Neuron (in vitro differentiated cells): ENCODE data around the gene HECW1.

ENCODE experiments used
- H2AFZ ChIP-seq: one replicate; pipeline ENCODE4 v1.6.1; 2013; ENCODE audit warnings: low read depth, mild to moderate bottlenecking, inconsistent platforms, low read length, moderate library complexity
- H3K27me3 ChIP-seq: one replicate; pipeline ENCODE4 v1.6.1; 2013; ENCODE audit warnings: low read length; ENCODE audit not compliant: insufficient read depth
- H3K36me3 ChIP-seq: one replicate; pipeline ENCODE4 v1.6.1; 2013; ENCODE audit warnings: low read length; ENCODE audit not compliant: insufficient read depth
- H3K4me1 ChIP-seq: one replicate; pipeline ENCODE4 v1.6.1; 2013; ENCODE audit warnings: low read length; ENCODE audit not compliant: insufficient read depth
- H3K4me3 ChIP-seq: 2 replicates; pipeline ENCODE4 v1.5.1; 2013; ENCODE audit warnings: mild to moderate bottlenecking, low read length, moderate library complexity
- H3K9me3 ChIP-seq: one replicate; pipeline ENCODE4 v1.6.1; 2013; ENCODE audit warnings: low read length

HECW1 gene

DNA sequence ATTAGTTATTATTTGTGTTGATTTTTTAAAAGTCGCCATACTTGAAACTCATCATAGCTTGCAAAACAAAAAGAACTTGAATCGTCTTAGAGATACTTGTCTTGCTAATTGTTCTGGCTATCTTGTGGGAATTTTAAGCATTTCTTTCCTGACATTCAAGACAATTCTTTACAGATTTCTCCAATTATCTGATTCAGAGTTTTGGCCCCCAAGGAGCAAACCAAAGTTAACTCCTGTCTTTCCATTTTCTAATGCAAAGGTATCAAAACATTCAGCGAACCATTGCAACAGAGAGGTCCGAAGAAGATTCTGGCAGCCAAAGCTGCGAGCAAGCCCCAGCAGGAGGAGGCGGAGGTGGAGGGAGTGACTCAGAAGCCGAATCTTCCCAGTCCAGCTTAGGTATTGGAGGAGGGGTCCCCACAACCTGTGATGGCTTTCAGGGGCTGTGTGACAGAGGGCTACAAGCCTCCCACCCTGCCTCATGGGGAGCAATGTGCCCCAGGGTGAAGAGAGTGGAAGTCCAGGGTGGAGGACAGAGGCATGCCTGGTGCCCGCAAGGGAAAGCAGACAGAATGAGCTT is 351.0 kb downstream of the HECW1 start:
- H3K9me3 ChIP-seq, result no peaks in the 10 kb centered on the region
- no peaks in the 10 kb centered on the region for H3K27me3 ChIP-seq
- H3K36me3 ChIP-seq, result no peaks in the 10 kb centered on the region
- H2AFZ ChIP-seq, result no peak overlapping the region
- no peak overlapping the region for H3K4me3 ChIP-seq
- no peaks in the 10 kb centered on the region for H3K4me1 ChIP-seq

DNA sequence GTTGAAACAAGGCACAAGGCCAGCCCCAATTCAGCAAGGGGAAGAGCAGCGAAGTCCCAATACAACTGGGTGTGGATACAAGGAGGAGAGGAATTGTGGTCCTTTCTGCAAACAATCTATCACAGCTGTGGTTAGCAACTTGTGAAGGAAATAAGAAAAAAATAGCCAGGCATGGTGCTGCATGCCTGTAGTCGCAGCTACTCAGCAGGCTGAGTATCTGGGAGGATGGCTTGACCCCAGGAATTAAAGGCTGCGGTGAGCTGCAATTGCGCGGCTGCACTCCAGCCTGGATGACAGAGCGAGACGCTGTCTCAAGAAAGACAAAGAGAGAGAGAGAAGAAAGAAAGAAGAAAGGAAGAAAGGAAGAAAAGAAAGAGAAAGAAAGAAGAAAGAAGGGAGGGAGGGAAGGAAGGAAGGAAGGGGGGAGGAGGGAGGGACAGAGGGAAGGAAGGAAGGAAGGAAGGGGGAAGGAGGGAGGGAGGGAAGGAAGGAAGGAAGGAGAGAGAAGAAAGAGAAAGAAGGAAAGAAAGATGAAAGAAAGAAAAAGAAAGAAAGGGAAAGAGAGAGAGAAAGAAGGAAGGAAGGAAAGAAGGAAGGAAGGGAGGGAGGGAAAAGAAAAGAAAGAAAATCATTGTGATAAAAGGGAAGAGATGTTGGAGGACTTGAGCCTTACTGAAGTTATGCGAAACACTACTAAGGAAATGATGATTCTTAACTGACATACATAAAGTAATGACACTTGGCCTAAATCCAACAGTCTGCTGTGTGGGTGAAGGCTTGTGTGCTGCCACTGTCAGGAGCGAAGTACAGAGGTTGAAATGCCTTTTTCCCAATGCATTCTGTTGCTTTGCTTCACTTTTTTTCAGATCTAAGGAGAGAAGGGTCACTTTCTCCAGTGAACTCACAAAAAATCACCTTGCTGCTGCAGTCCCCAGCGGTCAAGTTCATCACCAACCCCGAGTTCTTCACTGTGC is 353.4 kb downstream of the HECW1 start:
- no peaks in the 10 kb centered on the region for H3K4me1 ChIP-seq
- no peak overlapping the region for H3K4me3 ChIP-seq
- no peak overlapping the region for H2AFZ ChIP-seq
- H3K27me3 ChIP-seq, result no peaks in the 10 kb centered on the region
- H3K9me3 ChIP-seq, result no peaks in the 10 kb centered on the region
- no peaks in the 10 kb centered on the region for H3K36me3 ChIP-seq

DNA sequence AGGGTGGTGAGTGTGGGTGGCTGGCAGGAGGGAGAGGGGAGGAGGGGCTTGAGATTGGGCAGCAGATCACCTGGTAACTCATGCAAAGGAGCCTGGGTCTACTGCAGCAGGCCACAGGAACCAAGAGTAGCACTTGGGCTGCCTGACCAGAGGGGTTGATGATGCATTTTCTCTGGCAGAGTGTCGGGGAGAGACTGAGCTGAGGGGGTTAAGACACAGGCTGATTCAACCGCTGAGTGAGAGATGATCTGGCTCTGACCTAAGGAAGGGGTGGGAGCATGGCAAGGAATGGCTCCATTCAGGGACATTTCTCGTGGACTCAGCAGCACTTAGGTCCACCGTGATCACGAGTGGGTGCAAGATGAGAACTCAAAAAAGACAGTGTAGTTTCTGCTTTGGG is 355.0 kb downstream of the HECW1 start:
- Histone ChIP-seq H2AFZ (no peak overlapping the region), H3K36me3 (no peaks in the 10 kb centered on the region), H3K27me3 (no peaks in the 10 kb centered on the region), H3K9me3 (no peaks in the 10 kb centered on the region), H3K4me3 (no peak overlapping the region), H3K4me1 (no peaks in the 10 kb centered on the region)

DNA sequence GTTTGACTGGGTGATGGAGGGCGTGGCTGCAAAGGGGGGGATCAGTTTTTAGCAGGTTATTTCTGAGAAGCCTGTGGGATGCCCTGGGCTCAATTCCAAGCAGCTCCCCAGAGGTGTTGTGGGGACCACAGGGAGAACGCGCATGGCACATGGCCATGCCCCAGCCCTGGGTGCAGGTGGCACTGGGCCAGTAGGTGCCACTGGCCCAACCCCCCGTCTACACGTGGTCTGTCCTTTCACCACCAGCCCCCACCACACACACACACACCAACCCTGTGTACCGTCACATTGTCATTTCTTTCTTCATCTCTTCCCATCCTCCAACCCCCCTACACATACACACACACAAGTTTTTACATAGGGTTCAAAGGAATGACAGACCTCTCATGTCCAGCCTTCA is 355.4 kb downstream of the HECW1 start:
- Histone ChIP-seq H3K9me3 (no peaks in the 10 kb centered on the region), H3K36me3 (no peaks in the 10 kb centered on the region), H2AFZ (no peak overlapping the region), H3K27me3 (no peaks in the 10 kb centered on the region), H3K4me3 (no peak overlapping the region), H3K4me1 (no peaks in the 10 kb centered on the region)

DNA sequence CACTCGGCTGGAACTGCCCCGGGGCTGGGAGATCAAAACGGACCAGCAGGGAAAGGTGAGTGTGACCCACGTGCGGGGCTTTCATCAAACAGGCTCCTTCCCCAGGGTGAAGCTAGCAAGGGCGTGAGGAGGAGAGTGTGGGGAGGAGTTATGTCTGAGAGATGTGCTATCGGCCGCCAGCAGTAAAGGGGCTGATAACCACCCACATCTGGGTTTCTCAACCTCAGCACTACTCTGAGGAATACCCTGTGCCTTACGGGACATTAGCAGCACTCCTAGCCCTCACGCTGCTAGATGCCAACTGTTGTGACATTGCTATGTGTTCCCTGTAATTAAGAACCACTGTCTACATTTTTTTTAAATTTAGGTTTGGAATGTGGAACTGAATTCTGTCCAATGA is 356.6 kb downstream of the HECW1 start:
- no peak overlapping the region for H3K4me3 ChIP-seq
- no peak overlapping the region for H2AFZ ChIP-seq
- H3K9me3 ChIP-seq, result no peaks in the 10 kb centered on the region
- H3K27me3 ChIP-seq, result no peaks in the 10 kb centered on the region
- no peaks in the 10 kb centered on the region for H3K36me3 ChIP-seq
- no peaks in the 10 kb centered on the region for H3K4me1 ChIP-seq

DNA sequence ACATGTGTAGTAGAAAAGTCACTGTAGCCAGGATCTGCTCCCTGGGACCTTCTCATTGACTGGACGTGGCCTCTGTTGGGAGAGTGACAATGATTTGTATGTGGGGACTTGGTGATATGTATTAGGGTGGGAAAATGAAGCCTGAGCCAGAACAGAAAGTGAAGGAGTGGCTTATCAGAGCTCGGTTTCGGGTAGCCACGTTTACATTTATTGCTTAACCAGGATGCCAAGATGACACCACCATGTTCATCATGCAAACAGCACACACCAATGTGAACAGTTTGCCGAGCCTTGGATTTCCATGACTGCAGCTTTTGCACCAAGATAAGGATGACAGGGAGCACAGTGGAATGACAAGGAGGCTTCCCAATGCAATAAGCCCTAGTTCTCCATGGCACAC is 357.7 kb downstream of the HECW1 start:
- H3K4me3 ChIP-seq, result no peak overlapping the region
- H3K27me3 ChIP-seq, result no peaks in the 10 kb centered on the region
- H3K36me3 ChIP-seq, result no peaks in the 10 kb centered on the region
- H3K4me1 ChIP-seq, result no peaks in the 10 kb centered on the region
- no peaks in the 10 kb centered on the region for H3K9me3 ChIP-seq
- H2AFZ ChIP-seq, result no peak overlapping the region

DNA sequence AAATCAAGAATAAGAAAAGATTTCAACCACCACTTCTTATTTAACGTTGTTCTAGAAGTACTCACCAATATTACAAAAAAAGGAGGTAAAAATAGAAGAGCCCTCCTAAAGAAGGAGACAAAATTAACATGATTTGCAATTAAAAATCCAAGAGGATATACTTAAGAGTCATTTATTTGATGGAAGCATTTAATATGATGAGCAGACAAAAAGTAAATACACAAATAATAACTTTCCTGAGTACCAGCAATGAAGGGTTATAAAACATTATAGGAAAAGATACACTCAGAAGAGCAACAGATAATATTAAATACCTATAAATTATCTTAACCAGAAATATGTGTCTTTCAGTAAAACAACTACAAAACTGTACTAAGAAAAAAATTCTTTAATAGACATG is 363.5 kb downstream of the HECW1 start:
- H3K9me3 ChIP-seq, result no peaks in the 10 kb centered on the region
- H3K4me3 ChIP-seq, result no peak overlapping the region
- H2AFZ ChIP-seq, result no peak overlapping the region
- H3K27me3 ChIP-seq, result no peaks in the 10 kb centered on the region
- no peaks in the 10 kb centered on the region for H3K4me1 ChIP-seq
- no peaks in the 10 kb centered on the region for H3K36me3 ChIP-seq

DNA sequence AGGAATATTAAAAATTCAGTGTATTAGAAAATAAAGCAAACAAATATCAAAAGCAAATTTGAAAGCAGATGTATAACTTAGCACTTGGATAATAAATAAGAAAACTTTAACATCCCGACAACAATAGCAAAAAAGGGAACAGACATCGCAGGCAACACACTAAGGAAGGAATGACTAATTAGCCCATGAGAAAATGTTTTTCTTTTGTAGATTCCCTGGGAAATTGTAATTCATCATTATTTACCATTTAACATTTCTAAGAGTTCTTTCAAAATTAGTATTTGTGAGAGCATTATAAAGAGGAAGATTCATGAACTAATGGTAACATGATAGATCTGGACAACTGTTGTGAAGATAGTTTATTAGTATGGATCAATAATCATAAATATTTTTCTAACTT is 364.4 kb downstream of the HECW1 start:
- H3K9me3 ChIP-seq, result no peaks in the 10 kb centered on the region
- H3K4me3 ChIP-seq, result no peak overlapping the region
- no peaks in the 10 kb centered on the region for H3K36me3 ChIP-seq
- H3K27me3 ChIP-seq, result no peaks in the 10 kb centered on the region
- H2AFZ ChIP-seq, result no peak overlapping the region
- H3K4me1 ChIP-seq, result no peaks in the 10 kb centered on the region

DNA sequence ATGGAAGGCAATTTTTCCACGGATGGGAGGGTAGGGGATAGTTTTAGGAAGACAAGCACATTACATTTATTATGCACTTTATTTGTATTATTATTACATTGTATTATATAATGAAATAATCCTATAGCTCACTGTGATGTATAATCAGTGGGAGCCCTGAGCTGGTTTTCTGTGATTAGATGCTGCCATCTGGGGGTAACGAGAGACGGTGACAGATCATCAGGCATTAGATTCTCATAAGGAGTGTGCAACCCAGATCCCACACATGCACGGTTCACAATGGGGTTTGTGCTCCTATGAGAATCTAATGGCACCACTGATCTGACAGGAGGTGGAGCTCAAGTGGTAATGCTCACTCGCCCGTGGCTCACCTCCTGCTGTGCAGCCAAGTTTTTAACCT is 366.6 kb downstream of the HECW1 start:
- Histone ChIP-seq H3K27me3 (no peaks in the 10 kb centered on the region), H3K9me3 (no peaks in the 10 kb centered on the region), H3K36me3 (no peaks in the 10 kb centered on the region)

DNA sequence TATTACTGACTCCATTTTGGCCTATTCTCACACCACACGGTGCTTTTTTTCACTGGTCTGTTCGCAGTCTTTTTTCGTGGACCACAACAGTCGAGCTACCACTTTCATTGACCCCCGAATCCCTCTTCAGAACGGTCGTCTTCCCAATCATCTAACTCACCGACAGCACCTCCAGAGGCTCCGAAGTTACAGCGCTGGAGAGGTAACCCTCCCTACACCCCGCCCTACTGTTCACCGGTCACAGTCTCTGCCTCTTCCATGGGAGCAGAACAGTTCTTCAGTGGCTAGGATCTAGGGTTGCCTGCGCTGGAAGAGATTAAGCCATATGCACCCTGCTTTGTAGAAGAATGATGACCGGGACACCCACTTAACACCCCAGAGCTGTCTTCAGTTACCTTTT is 367.1 kb downstream of the HECW1 start:
- no peaks in the 10 kb centered on the region for H3K27me3 ChIP-seq
- no peaks in the 10 kb centered on the region for H3K36me3 ChIP-seq
- H3K4me1 ChIP-seq, result no peaks in the 10 kb centered on the region
- H2AFZ ChIP-seq, result no peak overlapping the region
- no peaks in the 10 kb centered on the region for H3K9me3 ChIP-seq
- H3K4me3 ChIP-seq, result no peak overlapping the region

More for the DNA sequence above, 366.6 kb downstream of the HECW1 start:
- no peak overlapping the region for H3K4me3 ChIP-seq
- H3K4me1 ChIP-seq, result no peaks in the 10 kb centered on the region
- H2AFZ ChIP-seq, result no peak overlapping the region

DNA sequence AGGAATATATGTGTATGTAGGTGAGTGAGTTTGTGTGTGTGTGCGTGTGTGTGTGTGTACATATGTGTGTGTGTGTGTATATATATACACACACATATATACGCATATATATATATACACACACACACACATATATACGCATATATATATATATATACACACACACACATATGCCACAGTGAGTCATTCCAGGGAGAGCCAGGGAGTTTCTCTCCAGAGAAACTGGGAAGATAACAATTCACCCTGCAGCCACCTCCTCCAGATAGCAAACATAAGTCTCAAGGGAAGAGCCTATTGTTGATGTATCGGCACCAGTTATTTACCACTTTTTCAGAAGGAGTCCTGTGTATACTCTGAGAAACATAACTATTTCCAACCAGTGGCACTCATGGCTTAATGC is 368.1 kb downstream of the HECW1 start:
- H3K4me3 ChIP-seq, result no peak overlapping the region
- H3K4me1 ChIP-seq, result no peaks in the 10 kb centered on the region
- H3K27me3 ChIP-seq, result no peaks in the 10 kb centered on the region
- H3K9me3 ChIP-seq, result no peaks in the 10 kb centered on the region
- no peaks in the 10 kb centered on the region for H3K36me3 ChIP-seq
- H2AFZ ChIP-seq, result no peak overlapping the region

DNA sequence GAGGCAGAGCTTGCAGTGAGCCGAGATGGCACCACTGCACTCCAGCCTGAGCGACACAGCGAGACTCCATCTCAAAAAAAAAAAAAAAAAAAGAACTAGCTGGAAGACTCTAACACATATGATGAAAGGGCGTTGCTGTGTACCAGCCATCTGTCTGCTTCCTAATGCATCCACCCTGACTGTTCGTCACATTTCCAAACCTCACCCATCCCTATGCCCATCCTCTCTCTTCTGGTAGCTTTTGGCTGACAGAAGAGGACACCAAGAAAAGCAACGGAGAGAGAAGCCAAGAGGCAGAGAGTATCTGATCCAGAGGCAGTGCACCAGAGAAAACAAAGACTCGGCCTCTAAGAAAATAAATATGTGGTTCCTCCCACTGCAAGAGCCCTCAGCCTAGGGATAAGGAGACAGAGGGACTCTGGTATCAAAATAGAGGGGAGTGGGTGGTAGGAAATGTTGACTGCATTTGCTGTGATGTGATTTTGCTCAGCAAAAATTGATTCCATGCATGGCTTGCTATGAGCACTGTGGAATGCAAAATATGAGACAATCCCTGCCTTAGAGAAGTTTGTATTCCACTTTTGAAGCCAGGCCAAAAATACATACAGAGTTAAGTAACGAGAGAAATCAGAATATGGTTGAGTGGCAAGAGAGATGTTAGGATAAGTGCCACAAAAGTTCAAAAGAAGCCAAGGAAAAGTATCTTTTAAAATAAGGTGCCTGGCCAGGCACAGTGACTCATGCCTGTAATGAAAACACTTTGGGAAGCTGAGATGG is 369.6 kb downstream of the HECW1 start:
- Histone ChIP-seq H3K4me1 (no peaks in the 10 kb centered on the region), H3K4me3 (no peak overlapping the region), H3K27me3 (no peaks in the 10 kb centered on the region), H3K36me3 (no peaks in the 10 kb centered on the region), H3K9me3 (no peaks in the 10 kb centered on the region), H2AFZ (no peak overlapping the region)

DNA sequence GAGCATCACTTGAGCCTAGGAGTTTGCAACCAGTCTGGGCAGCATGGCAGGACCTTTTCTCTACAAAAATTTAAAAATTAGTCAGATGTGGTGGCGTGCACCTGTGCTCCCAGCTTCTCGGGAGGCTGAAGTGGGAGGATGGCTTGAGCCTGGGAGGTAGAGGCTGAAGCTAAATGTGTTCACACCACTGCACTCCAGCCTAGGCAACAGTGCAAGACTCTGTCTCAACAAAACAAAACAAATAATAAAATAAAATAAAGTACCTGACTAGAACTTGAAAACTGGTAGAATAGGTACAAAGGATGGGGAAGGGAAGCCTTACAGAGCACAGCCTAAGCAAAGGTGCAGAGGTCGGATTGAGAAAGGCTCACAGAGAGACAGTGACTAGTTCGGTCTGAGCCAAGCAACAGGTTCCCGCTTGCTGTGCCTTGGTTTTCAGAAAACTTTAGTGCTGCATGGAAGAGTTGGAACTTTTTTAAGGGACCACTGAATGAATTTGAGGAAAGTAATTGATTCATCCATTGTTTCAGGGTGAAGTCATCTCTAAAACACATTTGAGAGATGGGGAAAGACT is 370.3 kb downstream of the HECW1 start:
- H3K27me3 ChIP-seq, result no peaks in the 10 kb centered on the region
- H2AFZ ChIP-seq, result no peak overlapping the region
- H3K36me3 ChIP-seq, result no peaks in the 10 kb centered on the region
- H3K4me3 ChIP-seq, result no peak overlapping the region
- H3K9me3 ChIP-seq, result no peaks in the 10 kb centered on the region
- no peaks in the 10 kb centered on the region for H3K4me1 ChIP-seq
